ENCODE results near the gene ZNF470. TPM values are rescaled to one million over a fixed set of nuclear protein-coding genes. Genes with fewer than 3 reads are reported as not detected.

Gene ZNF470
- total RNA-seq, 1 experiment from 2014 or later: 7.1 TPM

DNA sequence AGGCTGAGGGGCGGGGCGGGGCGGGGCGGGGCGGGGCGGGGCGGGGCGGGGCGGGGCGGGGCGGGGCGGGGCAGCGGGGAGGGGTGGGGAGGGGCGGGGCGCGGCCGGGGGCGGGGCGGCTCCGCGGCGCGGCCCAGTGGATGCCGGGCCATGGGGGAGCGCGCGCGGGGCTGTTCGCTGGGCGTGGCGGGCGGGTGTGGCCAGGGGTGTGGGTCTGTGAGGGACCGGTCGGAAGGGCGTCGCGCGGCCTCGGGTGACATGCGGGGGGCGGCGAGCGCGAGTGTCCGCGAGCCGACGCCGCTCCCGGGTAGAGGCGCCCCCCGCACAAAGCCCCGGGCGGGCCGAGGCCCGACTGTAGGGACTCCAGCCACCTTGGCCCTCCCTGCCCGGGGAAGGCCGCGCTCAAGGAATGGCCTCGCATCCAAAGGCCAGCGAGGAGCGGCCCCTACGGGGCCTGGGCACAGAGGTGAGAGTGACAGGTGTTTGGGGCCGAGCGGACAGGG lies 28.5 kb upstream of the ZNF470 start, which contains the start of gene ZFP28:
Gene ZFP28, plus strand, starts transcription at position 188 of the 503 bp plus-strand sequence. Its CDS starts 71 bp downstream, at position 259.
- Histone ChIP-seq H2AK5ac (ENCODE audit: insufficient read length, low read length) (no peak within 1 kb of the TSS), H3T11ph (ENCODE audit: low read length) (no peak within 1 kb of the TSS), H3K23me2 (ENCODE audit: insufficient read length, low read depth, low read length, poor library complexity, severe bottlenecking) (peaks cover 7% of the 10 kb centered on the region), H4K91ac (ENCODE audit: insufficient read length, low read depth, low read length) (no peak within 1 kb of the TSS), H4K5ac (ENCODE audit: insufficient read length, low read depth, low read length) (no peak within 1 kb of the TSS), H3K79me2 (ENCODE audit: insufficient read depth, low read length) (no peaks in the 10 kb centered on the region), H3K9me3 (ENCODE audit: control insufficient read depth, low read depth, low read length) (peaks cover 29% of the 10 kb centered on the region), H3K14ac (ENCODE audit: insufficient read depth, low read length) (peak within 1 kb of the TSS; percentile 98), H2BK15ac (ENCODE audit: low read depth, low read length) (no peak within 1 kb of the TSS), H3K27ac (ENCODE audit: insufficient read length, low read depth, low read length) (no peak within 1 kb of the TSS), H2AFZ (ENCODE audit: low read length) (peak within 1 kb of the TSS; percentile 91), H3K9ac (ENCODE audit: extremely low read depth, insufficient read length, low read length) (peak within 1 kb of the TSS; percentile 73), H4K20me1 (ENCODE audit: control insufficient read depth, insufficient read depth, insufficient read length) (no peaks in the 10 kb centered on the region), H3K4ac (ENCODE audit: low read depth, low read length) (no peak within 1 kb of the TSS), H2BK20ac (ENCODE audit: low read depth, low read length, poor library complexity, severe bottlenecking) (no peak within 1 kb of the TSS), H3K27me3 (ENCODE audit: insufficient read depth, low read length) (no peaks in the 10 kb centered on the region; the same call in 1 of the 2 replicates), H3K56ac (ENCODE audit: insufficient read length, low read depth, low read length) (no peak within 1 kb of the TSS), H3K4me1 (ENCODE audit: insufficient read depth, low read length) (no peaks in the 10 kb centered on the region; the same call in 1 of the 2 replicates), H2BK12ac (ENCODE audit: insufficient read length, low read depth, low read length) (no peak within 1 kb of the TSS), H4K8ac (replicated peaks; ENCODE audit: insufficient read length, low read depth, low read length) (no peak within 1 kb of the TSS), H2BK120ac (ENCODE audit: low read depth, low read length, poor library complexity, severe bottlenecking) (no peak within 1 kb of the TSS), H3K79me1 (ENCODE audit: insufficient read depth, low read depth, low read length, poor library complexity, severe bottlenecking) (no peaks in the 10 kb centered on the region), H3K18ac (ENCODE audit: insufficient read length, low read depth, low read length) (peak within 1 kb of the TSS; percentile 98), H3K23ac (ENCODE audit: insufficient read length, low read depth, low read length) (no peak within 1 kb of the TSS), H3K4me2 (ENCODE audit: insufficient read depth, insufficient read length, low read length) (peak within 1 kb of the TSS; percentile 75), H2BK5ac (ENCODE audit: insufficient read length, low read length) (no peak within 1 kb of the TSS)
- Mint-ChIP-seq H3K27ac (peak within 1 kb of the TSS; percentile 70 to 88 (median 82); a peak in 1 of 7 replicates), H3K36me3 (ENCODE audit: insufficient read depth in 1 of 3, low read depth in 3 of 3) (peaks cover 29 to 35% (median 32%) of the 10 kb centered on the region in 3 experiments), H3K9me3 (peaks cover 75 to 84% of the 10 kb centered on the region in 2 experiments), H3K4me3 (peak within 1 kb of the TSS; percentile 80 to 86), H3K27me3 (ENCODE audit: low read depth) (peaks cover 8% of the 10 kb centered on the region), H3K4me1 (no peaks in the 10 kb centered on the region; a peak in 1 of 4 replicates)
- no CpG with 5 or more reads among the region's 65 CpGs for WGBS (ENCODE audit: extremely low coverage, insufficient read length, low lambda C conversion rate)
- TF ChIP-seq, protein P1, sequence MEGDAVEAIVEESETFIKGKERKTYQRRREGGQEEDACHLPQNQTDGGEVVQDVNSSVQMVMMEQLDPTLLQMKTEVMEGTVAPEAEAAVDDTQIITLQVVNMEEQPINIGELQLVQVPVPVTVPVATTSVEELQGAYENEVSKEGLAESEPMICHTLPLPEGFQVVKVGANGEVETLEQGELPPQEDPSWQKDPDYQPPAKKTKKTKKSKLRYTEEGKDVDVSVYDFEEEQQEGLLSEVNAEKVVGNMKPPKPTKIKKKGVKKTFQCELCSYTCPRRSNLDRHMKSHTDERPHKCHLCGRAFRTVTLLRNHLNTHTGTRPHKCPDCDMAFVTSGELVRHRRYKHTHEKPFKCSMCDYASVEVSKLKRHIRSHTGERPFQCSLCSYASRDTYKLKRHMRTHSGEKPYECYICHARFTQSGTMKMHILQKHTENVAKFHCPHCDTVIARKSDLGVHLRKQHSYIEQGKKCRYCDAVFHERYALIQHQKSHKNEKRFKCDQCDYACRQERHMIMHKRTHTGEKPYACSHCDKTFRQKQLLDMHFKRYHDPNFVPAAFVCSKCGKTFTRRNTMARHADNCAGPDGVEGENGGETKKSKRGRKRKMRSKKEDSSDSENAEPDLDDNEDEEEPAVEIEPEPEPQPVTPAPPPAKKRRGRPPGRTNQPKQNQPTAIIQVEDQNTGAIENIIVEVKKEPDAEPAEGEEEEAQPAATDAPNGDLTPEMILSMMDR (conservative IDR thresholded peaks at IDR 0.05): no peak
- DNase-seq: peak; percentile 80

Data from H9 (cell line).